ENCODE measurements around the gene TNS1.

GRCh38 chr2:217810260-217810659 lies 192.5 kb downstream of the TNS1 start:
- TF ChIP-seq CTCF (IDR thresholded peaks at IDR 0.05): no peak
- TF ChIP-seq POLR2A (IDR thresholded peaks at IDR 0.05): no peak

Measured in thyroid gland (tissue), 4 donors.